GM06990 (cell line): ENCODE results near the gene TPRG1L.

Experiments
- DNase-seq: peaks from one replicate; pipeline ENCODE4 v3.0.0-alpha.2; 2011; ENCODE audit not compliant: insufficient read length; ENCODE audit errors: extremely low read depth
- H3K27me3 ChIP-seq: replicated peaks from 2 replicates; pipeline ENCODE4 v1.6.0; 2011; ENCODE audit warnings: low read length; ENCODE audit not compliant: control insufficient read depth, insufficient read depth
- H3K36me3 ChIP-seq: 2 replicates; pipeline ENCODE4 v1.5.1; 2011; ENCODE audit warnings: low read length; ENCODE audit not compliant: control insufficient read depth, insufficient read depth
- H3K4me3 ChIP-seq: replicated peaks from 2 replicates; pipeline ENCODE4 v1.5.1; 2011; ENCODE audit warnings: low read depth, mild to moderate bottlenecking, control low read depth, low read length
- CTCF ChIP-seq: IDR thresholded peaks from 2 replicates; pipeline ENCODE4 v1.5.1; 2011; ENCODE audit warnings: low read length, control low read depth, mild to moderate bottlenecking, inconsistent platforms; ENCODE audit not compliant: insufficient read depth, poor library complexity, severe bottlenecking

Gene TPRG1L

DNA sequence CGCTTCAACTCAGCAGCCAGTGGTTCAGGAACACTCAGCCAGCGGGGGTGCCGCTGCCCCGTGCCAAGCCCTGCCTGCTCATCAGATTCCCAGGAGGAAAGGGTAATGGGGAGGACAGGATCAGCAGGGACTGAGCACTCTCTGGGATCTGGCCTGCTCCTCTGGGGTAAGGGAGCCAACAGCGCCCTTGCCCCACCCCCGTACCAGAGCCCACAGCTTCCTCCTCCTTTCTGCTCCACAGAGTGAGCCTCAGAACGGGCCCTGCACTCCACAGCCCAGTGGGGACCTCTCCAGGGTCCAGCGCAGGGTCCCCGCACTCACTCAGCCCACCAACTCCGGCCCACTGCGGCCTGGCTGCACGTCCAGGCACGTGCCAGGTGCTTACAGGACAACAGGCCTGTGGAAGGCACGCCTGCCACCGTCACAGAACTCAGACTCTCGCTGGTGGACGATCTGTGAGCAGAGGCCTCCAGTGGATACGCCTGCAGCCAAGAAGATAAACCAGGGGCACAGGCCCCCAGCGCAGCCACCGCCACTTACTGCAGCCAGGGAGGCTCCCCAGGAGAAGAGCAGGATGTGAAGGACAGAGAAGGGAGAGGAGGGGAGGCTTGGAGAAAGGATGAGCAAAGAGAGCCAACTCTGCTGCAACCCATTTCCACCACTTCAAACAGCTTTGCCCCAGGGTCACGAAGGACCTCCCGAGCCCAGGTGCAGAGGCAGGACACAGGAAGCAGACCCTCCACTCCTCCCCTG is 15.6 kb upstream of the TPRG1L start:
- Histone ChIP-seq H3K4me3 (no peak overlapping the region), H3K36me3 (no peaks in the 10 kb centered on the region), H3K27me3 (peaks cover 2% of the 10 kb centered on the region; the same call in 1 of the 2 replicates)
- TF ChIP-seq CTCF: no peak
- no peak for DNase-seq

- Histone ChIP-seq H3K36me3 (no peaks in the 10 kb centered on the region), H3K27me3 (peaks cover 2% of the 10 kb centered on the region; the same call in 1 of the 2 replicates), H3K4me3 (no peak overlapping the region)
- no peak for TF ChIP-seq CTCF
- DNase-seq: no peak
Measured at GRCh38 chr1:3609769-3610526, 14.9 kb upstream of the TPRG1L start.

- TF ChIP-seq CTCF: no peak
- H3K4me3 ChIP-seq: no peak overlapping the region; the same call in 1 of the 2 replicates
Measured at GRCh38 chr1:3610527-3611169, 14.2 kb upstream of the TPRG1L start.

DNA sequence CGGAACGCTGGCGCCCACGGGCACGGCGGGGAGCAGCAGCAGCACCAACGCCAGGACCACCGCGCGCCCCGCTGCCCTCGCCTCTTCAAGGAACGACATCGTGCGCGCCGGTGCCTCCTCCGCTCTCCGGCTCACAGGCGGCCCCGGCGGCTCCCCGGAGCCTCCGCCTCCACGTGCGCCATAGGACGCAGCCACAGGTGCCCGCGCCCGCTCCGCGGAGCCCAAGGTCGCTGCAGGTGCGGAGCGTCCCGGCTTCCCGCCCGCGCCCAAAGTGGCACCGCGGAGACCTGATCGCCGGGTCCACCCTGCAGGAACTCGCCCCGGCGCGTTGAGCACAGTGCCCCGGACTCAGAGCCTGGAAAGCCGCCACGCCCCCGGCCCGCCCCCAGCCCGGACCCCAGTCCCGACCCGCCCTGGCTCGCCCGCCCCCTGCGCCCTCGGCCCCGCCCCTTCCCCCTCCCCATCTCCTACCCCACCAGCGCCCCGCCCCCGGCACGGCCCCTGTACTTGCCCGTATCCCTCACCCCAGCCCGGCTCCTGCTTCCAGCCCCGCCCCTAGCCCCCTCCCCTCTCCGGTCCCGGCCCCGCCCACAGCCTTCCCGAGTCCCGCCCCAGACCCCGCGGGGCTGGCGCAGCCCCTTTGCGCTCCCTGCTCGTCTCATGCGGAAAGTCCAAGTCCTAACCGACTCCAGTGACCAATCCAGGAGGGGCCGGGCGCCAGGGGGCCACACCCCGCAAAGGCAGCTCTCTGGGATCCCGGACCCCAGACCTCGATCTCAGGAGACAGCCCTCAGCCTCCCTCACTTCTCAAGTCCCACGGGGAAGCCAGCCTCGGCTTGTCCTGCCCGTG is 13.4 kb upstream of the TPRG1L start, which contains the start of gene MEGF6:
MEGF6 (minus strand) TSS at position 339 of the 850 bp plus-strand sequence; CDS start at position 99, 240 bp downstream.
- Histone ChIP-seq H3K36me3 (no peaks in the 10 kb centered on the region), H3K4me3 (no peak within 1 kb of the TSS; the same call in 1 of the 2 replicates), H3K27me3 (peaks cover 2% of the 10 kb centered on the region; the same call in 1 of the 2 replicates)
- TF ChIP-seq CTCF: no peak
- DNase-seq: no peak

More at GRCh38 chr1:3610527-3611169, 14.2 kb upstream of the TPRG1L start:
- no peaks in the 10 kb centered on the region for H3K36me3 ChIP-seq
- DNase-seq: no peak
- peaks cover 2% of the 10 kb centered on the region; the same call in 1 of the 2 replicates for H3K27me3 ChIP-seq

DNA sequence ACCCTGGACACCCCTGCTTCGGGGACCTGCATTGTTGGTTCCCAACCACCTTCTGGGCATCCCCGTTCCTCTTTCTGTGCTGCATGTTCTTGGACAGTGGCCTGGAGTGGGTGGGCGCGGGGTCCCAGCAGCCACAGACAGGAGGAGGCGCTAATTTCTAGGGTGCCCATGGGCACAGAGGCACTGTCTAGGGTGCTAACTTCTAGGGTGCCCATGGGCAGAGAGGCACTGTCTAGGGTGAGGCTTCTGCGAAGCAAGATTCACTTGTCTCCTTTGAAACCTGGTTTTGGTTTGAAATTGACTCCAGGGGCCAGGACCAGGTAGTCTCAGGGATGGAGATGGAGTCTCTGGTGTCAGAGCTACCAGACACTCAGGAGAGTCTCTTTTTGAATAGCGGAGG is 12.7 kb upstream of the TPRG1L start:
- H3K36me3 ChIP-seq: no peaks in the 10 kb centered on the region
- no peak for TF ChIP-seq CTCF
- peaks cover 2% of the 10 kb centered on the region; the same call in 1 of the 2 replicates for H3K27me3 ChIP-seq
- no peak overlapping the region for H3K4me3 ChIP-seq
- no peak for DNase-seq
